Coronary artery (tissue), 2 donors: ENCODE data around the gene NGRN.
A peak's percentile ranks its signal among the peaks of the same experiment; 100 is the strongest.
"Not testable (repeated sequence)": the region's sequence is repeated elsewhere in the genome, so short reads cannot be mapped to it uniquely, and the experiment has no call there.

ENCODE experiments used
- DNase-seq: peaks from one replicate; pipeline ENCODE4 v3.0.0-alpha.2; 2017; ENCODE audit warnings: low spot score
- H3K27ac ChIP-seq, 2 donors: fragments of 200-600 bp; sonication (generic); one replicate each; pipeline ENCODE4 v1.5.1; 2016 to 2019
- H3K4me3 ChIP-seq: fragments of 200-600 bp; sonication (generic); 2 replicates; pipeline ENCODE4 v1.5.1; 2016; ENCODE audit warnings: mild to moderate bottlenecking, moderate library complexity
- CTCF ChIP-seq: fragments of 200-600 bp; sonication (generic); IDR thresholded peaks from one replicate; pipeline ENCODE4 v1.5.1; 2019; ENCODE audit warnings: antibody characterized with exemption

Gene NGRN

GRCh38 chr15:90287946-90288345, 22.5 kb downstream of the NGRN start:
- H3K27ac ChIP-seq = no peak overlapping the region
- no peak for DNase-seq
- TF ChIP-seq CTCF = no peak
- H3K4me3 ChIP-seq = no peak overlapping the region

GRCh38 chr15:90291679-90292356, 26.3 kb downstream of the NGRN start:
- Histone ChIP-seq H3K27ac (no peak overlapping the region), H3K4me3 (no peak overlapping the region)
- no peak for TF ChIP-seq CTCF

GRCh38 chr15:90293040-90293810, 27.8 kb downstream of the NGRN start:
- H3K4me3 ChIP-seq, DNase-seq: not testable (repeated sequence)
- peak overlapping the region in 1 of 2 donors; percentile 87 for H3K27ac ChIP-seq
- TF ChIP-seq CTCF = peak; percentile 81

More at GRCh38 chr15:90291679-90292356, 26.3 kb downstream of the NGRN start:
- DNase-seq = no peak

GRCh38 chr15:90294159-90294558, 28.7 kb downstream of the NGRN start:
- TF ChIP-seq CTCF = no peak
- H3K4me3 ChIP-seq = no peak overlapping the region
- H3K27ac ChIP-seq = peak overlapping the region; percentile 82 to 87
- no peak for DNase-seq

- H3K4me3 ChIP-seq = peak overlapping the region; percentile 65
- DNase-seq = no peak
- H3K27ac ChIP-seq = peak overlapping the region; percentile 82 to 87
- TF ChIP-seq CTCF = peak; percentile 23
Observed at GRCh38 chr15:90294601-90295269, 29.3 kb downstream of the NGRN start.

GRCh38 chr15:90295270-90295648, 29.8 kb downstream of the NGRN start:
- peak overlapping the region; percentile 82 to 87 for H3K27ac ChIP-seq
- peak overlapping the region; percentile 65 for H3K4me3 ChIP-seq
- no peak for TF ChIP-seq CTCF
- no peak for DNase-seq

- peak overlapping the region; percentile 75 to 82 for H3K27ac ChIP-seq
- DNase-seq, H3K4me3 ChIP-seq: not testable (repeated sequence)
Observed at GRCh38 chr15:90296316-90296884, 30.9 kb downstream of the NGRN start.
